Transverse colon (tissue), 4 donors: ENCODE results near the gene C12orf50. TPM values are rescaled to one million over a fixed set of nuclear protein-coding genes. Genes with fewer than 3 reads are reported as not detected.
A peak's percentile ranks its signal among the peaks of the same experiment; 100 is the strongest.
"Not testable (repeated sequence)": the region's sequence is repeated elsewhere in the genome, so short reads cannot be mapped to it uniquely, and the experiment has no call there.

Experiments
- DNase-seq: peaks from one replicate; pipeline ENCODE4 v3.0.0-alpha.2; 2019
- H3K27ac ChIP-seq, 4 donors: fragments of 200-600 bp; sonication (generic); 2 replicates each; pipeline ENCODE4 v1.5.1; 2016 to 2018; ENCODE audit warnings: inconsistent platforms in 4 of 4
- H3K27me3 ChIP-seq: fragments of 200-600 bp; sonication (generic); 2 replicates; pipeline ENCODE4 v1.5.1; 2017; ENCODE audit warnings: inconsistent platforms
- H3K36me3 ChIP-seq, 4 donors: fragments of 200-600 bp; sonication (generic); 2 replicates each; pipeline ENCODE4 v1.5.1; 2017 to 2019; ENCODE audit warnings: inconsistent platforms in 4 of 4
- H3K4me1 ChIP-seq, 4 donors: fragments of 200-600 bp; sonication (generic); 2 replicates each; pipeline ENCODE4 v1.5.1; 2017 to 2020; ENCODE audit warnings: inconsistent platforms in 4 of 4
- H3K4me3 ChIP-seq, 4 donors: fragments of 200-600 bp; sonication (generic); 1 replicate in 1 of 4; 2 replicates in 3 of 4; pipeline versions ENCODE4 v1.5.1 to v1.6.1; 2017 to 2019; ENCODE audit warnings: inconsistent platforms in 4 of 4
- H3K9me3 ChIP-seq, 2 donors: fragments of 200-600 bp; sonication (generic); 2 replicates each; pipeline ENCODE4 v1.5.1; 2017 to 2019; ENCODE audit warnings: inconsistent platforms in 2 of 2
- EP300 ChIP-seq: sonication (generic); formaldehyde crosslinking; IDR thresholded peaks from one replicate; pipeline ENCODE4 v1.6.1; 2017; ENCODE audit warnings: antibody characterized with exemption, low read depth
- POLR2A ChIP-seq: fragments of 450-650 bp; IDR thresholded peaks from one replicate; pipeline ENCODE4 v1.6.1; 2016; ENCODE audit warnings: antibody characterized with exemption, mild to moderate bottlenecking, moderate library complexity
- POLR2AphosphoS5 ChIP-seq, 3 donors: sonication (generic); formaldehyde crosslinking; IDR thresholded peaks; one replicate each; pipeline ENCODE4 v1.6.1; 2016; ENCODE audit warnings: antibody characterized with exemption in 3 of 3
- WGBS, 2 donors: methylation state at CpG; one replicate each; pipeline ENCODE4 v1.1.5; 2018; ENCODE audit warnings: low coverage in 1 of 2; 5-methylcytosine and 5-hydroxymethylcytosine counted together
- in situ Hi-C, 4 donors: fragments of 200-750 bp; cut with MboI; loops; one replicate each; pipeline versions ENCODE4 v1.15.0 to v1.15.1; 2017; ENCODE audit warnings: low sequenced_read_pairs in 3 of 4, low pct_ligation_motif_present in 1 of 4, low pct_unique_long_range_greater_than_20kb in 1 of 4
- intact Hi-C: fragments of 100-400 bp; cut with DNase I; formaldehyde crosslinking; loops from one replicate; pipeline ENCODE4 v1.15.1; 2023; ENCODE audit warnings: low total_unique reads
- total RNA-seq, 4 donors: library from RNA; depleted of rRNA; stranded (reverse); fragments of >200 nt; gene quantifications; one replicate each; pipeline ENCODE4 v1.1.0, GENCODE V29; 2016
- TF ChIP-seq, protein P1 (sequence below), 5 experiments: fragments of 200-600 bp in 3 of 5; fragments of 450-650 bp in 2 of 5; sonication (generic) in 3 of 5; IDR thresholded peaks; 1 replicate in 2 of 5; 2 replicates in 3 of 5; pipeline ENCODE4 v1.5.1; 2016 to 2017; ENCODE audit warnings: antibody characterized with exemption in 5 of 5, inconsistent platforms in 3 of 5, mild to moderate bottlenecking in 2 of 5, moderate library complexity in 1 of 5

The C12orf50 gene
- total RNA-seq, 4 donors from 2014 or later, result not detected

DNA sequence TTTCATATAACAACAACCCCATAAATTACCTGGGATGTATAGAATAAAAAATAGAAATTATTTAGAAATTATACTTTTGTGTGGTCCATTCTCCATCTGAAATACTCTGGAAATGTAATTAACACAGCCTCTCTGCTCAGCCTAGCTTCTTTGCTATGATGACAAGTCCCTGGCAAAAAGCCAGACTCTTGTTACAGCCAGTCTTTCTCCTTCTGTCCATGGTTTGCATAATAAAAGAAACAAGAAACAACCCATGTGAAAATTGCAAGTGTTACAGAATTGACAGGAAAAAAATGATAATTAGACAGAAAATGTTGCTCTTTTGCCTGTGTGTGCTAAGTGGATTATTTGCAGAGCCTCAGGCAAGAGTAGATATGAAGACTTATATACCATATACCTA lies 61.3 kb downstream of the C12orf50 start:
- in situ Hi-C loops, result no loop called here

DNA sequence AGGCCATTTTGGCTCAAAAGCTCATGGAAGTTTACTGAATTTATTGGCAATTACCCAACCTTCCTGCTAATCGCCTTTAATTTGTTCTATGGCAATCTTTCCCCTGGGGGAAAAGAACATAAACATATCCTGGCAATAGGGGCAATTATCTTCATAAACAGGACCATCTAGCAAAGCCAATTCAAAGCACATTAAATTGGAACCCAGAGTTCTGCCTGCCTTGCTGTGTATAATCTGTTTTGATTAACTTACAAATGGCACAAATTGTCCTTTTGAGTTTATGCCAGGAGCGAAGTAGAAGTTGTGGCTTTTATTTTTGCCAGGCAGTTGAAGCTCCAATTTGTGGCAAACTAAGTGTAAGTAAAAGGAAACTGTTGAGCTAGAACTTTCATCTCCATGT lies 68.6 kb downstream of the C12orf50 start:
- Histone ChIP-seq H3K4me3 (no peak overlapping the region), H3K27me3 (no peaks in the 10 kb centered on the region), H3K36me3 (no peaks in the 10 kb centered on the region), H3K9me3 (no peaks in the 10 kb centered on the region), H3K27ac (no peak overlapping the region), H3K4me1 (no peaks in the 10 kb centered on the region)
- no peak for DNase-seq
- intact Hi-C loops (no loop called here), in situ Hi-C loops (no loop called here)
- no peak for TF ChIP-seq POLR2A
- no peak for TF ChIP-seq EP300
- TF ChIP-seq, protein P1, sequence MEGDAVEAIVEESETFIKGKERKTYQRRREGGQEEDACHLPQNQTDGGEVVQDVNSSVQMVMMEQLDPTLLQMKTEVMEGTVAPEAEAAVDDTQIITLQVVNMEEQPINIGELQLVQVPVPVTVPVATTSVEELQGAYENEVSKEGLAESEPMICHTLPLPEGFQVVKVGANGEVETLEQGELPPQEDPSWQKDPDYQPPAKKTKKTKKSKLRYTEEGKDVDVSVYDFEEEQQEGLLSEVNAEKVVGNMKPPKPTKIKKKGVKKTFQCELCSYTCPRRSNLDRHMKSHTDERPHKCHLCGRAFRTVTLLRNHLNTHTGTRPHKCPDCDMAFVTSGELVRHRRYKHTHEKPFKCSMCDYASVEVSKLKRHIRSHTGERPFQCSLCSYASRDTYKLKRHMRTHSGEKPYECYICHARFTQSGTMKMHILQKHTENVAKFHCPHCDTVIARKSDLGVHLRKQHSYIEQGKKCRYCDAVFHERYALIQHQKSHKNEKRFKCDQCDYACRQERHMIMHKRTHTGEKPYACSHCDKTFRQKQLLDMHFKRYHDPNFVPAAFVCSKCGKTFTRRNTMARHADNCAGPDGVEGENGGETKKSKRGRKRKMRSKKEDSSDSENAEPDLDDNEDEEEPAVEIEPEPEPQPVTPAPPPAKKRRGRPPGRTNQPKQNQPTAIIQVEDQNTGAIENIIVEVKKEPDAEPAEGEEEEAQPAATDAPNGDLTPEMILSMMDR (IDR thresholded peaks at IDR 0.05), result no peak
- TF ChIP-seq POLR2AphosphoS5 (IDR thresholded peaks at IDR 0.05), result no peak
- WGBS, 2 donors, result 44 to 51% methylated on average over 2 of the region's 2 CpGs

More for the DNA sequence above, 61.3 kb downstream of the C12orf50 start:
- no peak for TF ChIP-seq POLR2AphosphoS5 (IDR thresholded peaks at IDR 0.05)
- TF ChIP-seq EP300, result no peak
- TF ChIP-seq, protein P1 (IDR thresholded peaks at IDR 0.05), result no peak
- TF ChIP-seq POLR2A, result no peak
- no peak overlapping the region for H3K27ac ChIP-seq
- no peaks in the 10 kb centered on the region for H3K27me3 ChIP-seq
- no peaks in the 10 kb centered on the region for H3K36me3 ChIP-seq
- H3K4me1 ChIP-seq, result no peaks in the 10 kb centered on the region
- intact Hi-C loops, result no loop called here
- no peak overlapping the region for H3K4me3 ChIP-seq
- no peak for DNase-seq
- no peaks in the 10 kb centered on the region for H3K9me3 ChIP-seq

DNA sequence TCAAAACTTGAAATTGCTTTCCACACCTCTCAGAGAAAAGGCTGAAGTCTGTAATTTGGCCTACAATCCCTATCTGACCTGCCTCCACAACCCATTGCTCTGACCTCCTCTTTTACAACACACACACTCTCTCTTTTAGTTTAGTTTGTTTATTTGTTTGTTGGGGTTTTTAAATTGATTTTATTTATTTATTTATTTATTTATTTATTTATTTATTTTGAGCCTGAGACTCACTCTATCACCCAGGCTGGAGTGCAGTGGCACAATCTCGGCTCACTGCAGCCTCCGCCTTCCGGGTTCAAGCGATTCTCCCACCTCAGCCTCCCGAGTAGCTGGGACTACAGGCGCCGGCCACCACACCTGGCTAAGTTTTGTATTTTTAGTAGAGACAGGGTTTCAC lies 75.2 kb downstream of the C12orf50 start:
- H3K27me3 ChIP-seq, H3K27ac ChIP-seq, H3K36me3 ChIP-seq, intact Hi-C loops, H3K4me1 ChIP-seq, H3K9me3 ChIP-seq, DNase-seq, in situ Hi-C loops, H3K4me3 ChIP-seq: not testable (repeated sequence)
- 93 to 94% methylated on average over 6 to 7 of the region's 7 CpGs for WGBS, 2 donors

DNA sequence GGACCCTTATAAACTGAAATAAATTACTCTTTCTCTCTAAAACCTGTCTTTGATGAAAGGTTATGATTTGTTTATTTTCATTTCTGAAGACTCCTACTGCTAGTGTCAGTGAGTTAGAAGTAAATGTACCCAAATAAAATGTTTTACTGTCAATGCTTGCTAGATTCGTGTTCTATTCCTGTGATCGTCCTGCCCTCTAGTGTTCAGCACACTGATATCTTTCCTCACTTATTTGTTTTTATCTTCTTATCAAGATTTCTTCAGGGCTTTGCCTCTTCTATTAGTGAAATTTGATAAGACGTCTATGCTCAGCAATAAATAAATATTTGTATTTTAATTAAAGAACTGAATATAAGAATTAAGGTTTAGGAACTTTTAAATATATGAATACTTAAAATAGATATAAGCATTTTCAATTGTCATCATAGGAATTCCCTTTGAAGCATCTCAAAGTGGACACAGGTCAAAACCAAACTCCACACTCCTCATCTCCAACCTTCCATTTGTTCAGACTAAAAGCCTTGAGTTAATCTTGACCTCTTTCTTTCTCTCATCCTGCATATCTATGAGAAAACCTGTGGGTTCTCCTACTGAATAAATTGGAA lies 75.8 kb downstream of the C12orf50 start:
- WGBS, 2 donors, result 1 to 2% methylated on average over 3 of the region's 3 CpGs
- H3K4me3 ChIP-seq, result no peak overlapping the region
- DNase-seq, result no peak
- intact Hi-C loops, result no loop called here
- TF ChIP-seq, protein P1 (IDR thresholded peaks at IDR 0.05), result peak in 2 of 5 experiments; percentile 25 to 26
- no peak for TF ChIP-seq EP300
- TF ChIP-seq POLR2AphosphoS5 (IDR thresholded peaks at IDR 0.05), result no peak
- no peak for TF ChIP-seq POLR2A
- no peaks in the 10 kb centered on the region for H3K9me3 ChIP-seq
- in situ Hi-C loops, result no loop called here
- no peaks in the 10 kb centered on the region for H3K27me3 ChIP-seq
- no peak overlapping the region for H3K27ac ChIP-seq
- no peaks in the 10 kb centered on the region for H3K36me3 ChIP-seq
- no peaks in the 10 kb centered on the region for H3K4me1 ChIP-seq

DNA sequence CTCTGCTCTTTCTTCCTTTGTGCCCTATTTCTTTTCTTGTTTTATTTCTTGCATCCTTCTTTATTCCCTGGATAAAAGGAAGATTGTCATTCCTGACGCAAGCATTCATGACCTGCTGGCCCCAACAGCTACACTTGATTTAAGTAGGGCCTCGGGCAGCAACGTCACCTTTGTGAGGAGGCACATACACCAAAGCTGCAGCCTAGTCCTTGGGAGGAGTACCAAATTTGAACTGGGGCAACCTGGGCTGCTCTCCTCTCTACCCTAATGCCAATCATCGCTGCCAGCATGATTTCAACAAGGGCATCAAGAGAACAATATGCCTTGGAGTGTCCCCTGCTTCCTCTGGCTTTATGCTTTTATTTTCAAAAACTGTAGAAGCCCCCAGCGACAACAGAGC lies 76.4 kb downstream of the C12orf50 start:
- DNase-seq, result no peak
- intact Hi-C loops, result no loop called here
- Histone ChIP-seq H3K27me3 (no peaks in the 10 kb centered on the region), H3K9me3 (no peaks in the 10 kb centered on the region), H3K4me1 (no peaks in the 10 kb centered on the region), H3K27ac (no peak overlapping the region), H3K4me3 (no peak overlapping the region), H3K36me3 (no peaks in the 10 kb centered on the region)
- no peak for TF ChIP-seq POLR2A
- TF ChIP-seq POLR2AphosphoS5 (IDR thresholded peaks at IDR 0.05), result no peak
- TF ChIP-seq, protein P1 (IDR thresholded peaks at IDR 0.05), result no peak
- no peak for TF ChIP-seq EP300
- 49 to 53% methylated on average over 5 of the region's 5 CpGs for WGBS, 2 donors
- in situ Hi-C loops, result no loop called here
